Thoracic aorta (tissue), 2 donors: ENCODE data around the gene PRKCSH. TPM values are rescaled to one million over a fixed set of nuclear protein-coding genes. Genes with fewer than 3 reads are reported as not detected.
"Not testable (repeated sequence)": the region's sequence is repeated elsewhere in the genome, so short reads cannot be mapped to it uniquely, and the experiment has no call there.

Experiments used
- ATAC-seq: fragments of 150-250 bp; one replicate; pipeline ENCODE4 v1.8.0; 2017; ENCODE audit warnings: low read depth; ENCODE audit not compliant: insufficient number of reproducible peaks, low FRiP score
- DNase-seq: peaks from one replicate; pipeline ENCODE4 v3.0.0-alpha.2; 2020; ENCODE audit warnings: low spot score
- H3K27ac ChIP-seq, 2 donors: fragments of 200-600 bp; sonication (generic); 1 replicate in 1 of 2; 2 replicates in 1 of 2; pipeline ENCODE4 v1.5.1; 2016; ENCODE audit warnings: mild to moderate bottlenecking in 2 of 2, moderate library complexity in 2 of 2
- H3K27me3 ChIP-seq: fragments of 200-600 bp; sonication (generic); replicated peaks from 2 replicates; pipeline ENCODE4 v1.6.0; 2016; ENCODE audit warnings: mild to moderate bottlenecking; ENCODE audit not compliant: insufficient read depth
- H3K36me3 ChIP-seq: fragments of 200-600 bp; sonication (generic); one replicate; pipeline ENCODE4 v1.5.1; 2016
- H3K4me1 ChIP-seq, 2 donors: fragments of 200-600 bp; sonication (generic); 1 replicate in 1 of 2; 2 replicates in 1 of 2; pipeline versions ENCODE4 v1.5.1 to v1.6.0; 2016; ENCODE audit warnings: low read depth in 2 of 2, mild to moderate bottlenecking in 1 of 2; ENCODE audit not compliant: control insufficient read depth in 1 of 2
- H3K4me3 ChIP-seq: fragments of 200-600 bp; sonication (generic); 2 replicates; pipeline ENCODE4 v1.5.1; 2016; ENCODE audit warnings: mild to moderate bottlenecking
- H3K9me3 ChIP-seq: fragments of 200-600 bp; sonication (generic); 2 replicates; pipeline ENCODE4 v1.5.1; 2016
- total RNA-seq, 2 donors: library from RNA; depleted of rRNA; stranded (reverse); fragments of >200 nt; gene quantifications; one replicate each; pipeline versions ENCODE4 v1.1.0 to v1.2.3, GENCODE V29; 2016
- TF ChIP-seq, protein P1 (sequence below): fragments of 200-600 bp; sonication (generic); IDR thresholded peaks from one replicate; pipeline ENCODE4 v1.5.1; 2019; ENCODE audit warnings: antibody characterized with exemption

PRKCSH gene
- total RNA-seq, 2 donors from 2014 or later = 121 to 123 TPM

DNA sequence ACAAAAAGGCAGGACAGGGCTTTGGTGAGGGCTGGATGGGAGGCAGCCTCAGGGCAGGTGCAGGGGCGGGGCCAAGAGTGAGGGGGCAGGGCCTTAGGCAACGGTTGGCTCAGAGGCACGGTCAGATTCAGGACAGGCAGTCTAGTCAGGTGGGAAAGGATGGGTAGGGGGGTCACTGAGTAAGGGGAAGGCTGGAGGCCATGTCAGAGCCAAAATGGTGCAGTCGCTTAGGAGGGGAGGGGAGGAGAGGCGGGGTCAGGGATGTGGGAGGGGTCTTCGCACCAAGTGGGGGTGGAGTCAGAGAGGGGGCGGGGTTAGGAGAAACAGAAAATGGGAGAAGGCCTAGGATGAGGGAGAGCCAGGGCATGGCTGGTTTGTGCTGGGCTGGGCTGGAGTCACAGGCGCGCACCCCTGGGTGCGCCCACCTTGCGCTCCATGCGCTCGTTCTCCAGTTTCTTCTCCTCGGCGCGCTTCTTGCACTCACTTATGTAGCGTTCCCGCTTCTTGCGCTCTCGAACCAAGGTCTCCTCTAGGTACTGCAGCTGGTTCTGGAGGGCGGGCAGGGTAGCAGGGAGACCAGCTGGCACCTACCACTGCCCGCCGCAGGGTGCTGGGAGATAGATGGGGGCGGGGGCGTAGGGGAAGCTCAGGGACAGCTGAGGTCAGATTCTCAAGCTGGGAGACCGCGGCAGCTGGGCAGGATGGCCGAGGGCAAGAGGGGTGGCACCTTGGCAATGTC is 9.5 kb upstream of the PRKCSH start:
- Histone ChIP-seq H3K4me1 (peaks cover 16 to 25% of the 10 kb centered on the region in 2 donors), H3K36me3 (no peaks in the 10 kb centered on the region), H3K9me3 (no peaks in the 10 kb centered on the region), H3K27me3 (peaks cover 11% of the 10 kb centered on the region), H3K4me3 (no peak overlapping the region), H3K27ac (no peak overlapping the region)
- DNase-seq (no peak), ATAC-seq (no peak)
- TF ChIP-seq, protein P1, sequence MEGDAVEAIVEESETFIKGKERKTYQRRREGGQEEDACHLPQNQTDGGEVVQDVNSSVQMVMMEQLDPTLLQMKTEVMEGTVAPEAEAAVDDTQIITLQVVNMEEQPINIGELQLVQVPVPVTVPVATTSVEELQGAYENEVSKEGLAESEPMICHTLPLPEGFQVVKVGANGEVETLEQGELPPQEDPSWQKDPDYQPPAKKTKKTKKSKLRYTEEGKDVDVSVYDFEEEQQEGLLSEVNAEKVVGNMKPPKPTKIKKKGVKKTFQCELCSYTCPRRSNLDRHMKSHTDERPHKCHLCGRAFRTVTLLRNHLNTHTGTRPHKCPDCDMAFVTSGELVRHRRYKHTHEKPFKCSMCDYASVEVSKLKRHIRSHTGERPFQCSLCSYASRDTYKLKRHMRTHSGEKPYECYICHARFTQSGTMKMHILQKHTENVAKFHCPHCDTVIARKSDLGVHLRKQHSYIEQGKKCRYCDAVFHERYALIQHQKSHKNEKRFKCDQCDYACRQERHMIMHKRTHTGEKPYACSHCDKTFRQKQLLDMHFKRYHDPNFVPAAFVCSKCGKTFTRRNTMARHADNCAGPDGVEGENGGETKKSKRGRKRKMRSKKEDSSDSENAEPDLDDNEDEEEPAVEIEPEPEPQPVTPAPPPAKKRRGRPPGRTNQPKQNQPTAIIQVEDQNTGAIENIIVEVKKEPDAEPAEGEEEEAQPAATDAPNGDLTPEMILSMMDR = no peak

DNA sequence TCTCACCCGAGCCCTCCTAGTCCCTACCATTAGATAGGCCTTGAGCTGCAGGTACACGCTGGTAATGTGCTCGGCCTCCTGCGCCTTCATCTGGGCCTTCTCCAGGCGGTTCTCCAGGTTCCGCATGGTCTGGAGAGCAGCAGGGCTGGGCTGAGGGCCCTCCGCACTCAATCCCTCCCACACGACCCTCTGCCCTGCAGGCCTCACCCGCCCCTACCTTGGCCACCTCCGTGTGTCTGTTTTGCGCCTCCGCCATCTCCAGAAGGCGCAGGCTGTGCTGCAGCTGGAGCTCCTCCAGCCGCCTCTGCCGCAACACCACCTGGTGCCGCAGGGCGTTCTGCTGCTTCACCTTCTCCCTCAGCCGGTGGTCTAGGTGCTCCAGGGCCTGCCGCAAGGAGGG is 8.8 kb upstream of the PRKCSH start:
- TF ChIP-seq, protein P1 = no peak
- ATAC-seq = no peak
- peaks cover 9 to 17% of the 10 kb centered on the region in 2 donors for H3K4me1 ChIP-seq
- H3K4me3 ChIP-seq = no peak overlapping the region
- DNase-seq = no peak
- H3K27ac ChIP-seq = no peak overlapping the region
- H3K27me3 ChIP-seq = peaks cover 4% of the 10 kb centered on the region
- H3K9me3 ChIP-seq = no peaks in the 10 kb centered on the region
- H3K36me3 ChIP-seq = no peaks in the 10 kb centered on the region

DNA sequence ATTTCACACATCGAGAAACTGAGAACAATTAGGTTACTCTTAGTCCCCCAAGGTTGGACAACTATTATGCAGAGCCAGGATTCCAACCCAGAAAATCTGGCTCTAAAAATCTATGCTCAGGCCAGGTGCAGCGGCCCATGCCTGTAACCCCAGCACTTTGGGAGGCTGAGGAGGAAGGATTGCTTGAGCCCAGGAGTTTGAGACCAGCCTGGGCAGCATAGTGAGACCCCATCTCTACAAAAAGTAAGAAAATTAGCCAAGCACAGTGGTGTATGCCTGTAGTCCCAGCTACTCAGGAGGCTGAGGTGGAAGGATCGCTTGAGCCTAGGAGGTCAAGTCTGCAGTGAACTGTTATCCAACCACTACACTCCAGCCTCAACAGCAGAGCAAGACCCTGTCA is 1.9 kb upstream of the PRKCSH start:
- H3K27me3 ChIP-seq, H3K4me3 ChIP-seq, ATAC-seq, H3K36me3 ChIP-seq, H3K27ac ChIP-seq, H3K9me3 ChIP-seq, DNase-seq: not testable (repeated sequence)
- peaks cover 7 to 21% of the 10 kb centered on the region in 2 donors for H3K4me1 ChIP-seq

DNA sequence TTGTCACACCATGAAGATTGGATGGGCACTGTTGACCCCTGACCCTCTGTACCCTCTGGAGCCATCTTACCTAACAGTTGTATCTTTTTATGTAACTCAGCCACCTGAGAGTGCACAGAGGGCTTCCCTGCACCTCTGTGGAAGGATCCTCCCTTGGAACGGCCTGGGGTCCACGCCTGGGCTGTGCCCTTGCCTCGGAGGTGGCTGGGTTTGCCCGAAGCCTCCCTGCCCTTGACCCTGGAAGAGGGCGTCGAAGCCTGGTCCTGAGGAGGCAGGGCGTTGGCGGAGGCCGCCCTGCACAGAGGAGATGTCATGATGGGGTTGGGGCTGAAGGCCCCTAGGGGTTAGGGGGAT is 755 bp upstream of the PRKCSH start:
- Histone ChIP-seq H3K27me3 (no peaks in the 10 kb centered on the region), H3K4me3 (peak overlapping the region; percentile 77), H3K36me3 (peaks cover 9% of the 10 kb centered on the region), H3K27ac (peak overlapping the region; percentile 51 to 84), H3K9me3 (no peaks in the 10 kb centered on the region), H3K4me1 (peaks cover 7 to 21% of the 10 kb centered on the region in 2 donors)
- DNase-seq = no peak
- TF ChIP-seq, protein P1 = no peak
- ATAC-seq = peak; percentile 2

DNA sequence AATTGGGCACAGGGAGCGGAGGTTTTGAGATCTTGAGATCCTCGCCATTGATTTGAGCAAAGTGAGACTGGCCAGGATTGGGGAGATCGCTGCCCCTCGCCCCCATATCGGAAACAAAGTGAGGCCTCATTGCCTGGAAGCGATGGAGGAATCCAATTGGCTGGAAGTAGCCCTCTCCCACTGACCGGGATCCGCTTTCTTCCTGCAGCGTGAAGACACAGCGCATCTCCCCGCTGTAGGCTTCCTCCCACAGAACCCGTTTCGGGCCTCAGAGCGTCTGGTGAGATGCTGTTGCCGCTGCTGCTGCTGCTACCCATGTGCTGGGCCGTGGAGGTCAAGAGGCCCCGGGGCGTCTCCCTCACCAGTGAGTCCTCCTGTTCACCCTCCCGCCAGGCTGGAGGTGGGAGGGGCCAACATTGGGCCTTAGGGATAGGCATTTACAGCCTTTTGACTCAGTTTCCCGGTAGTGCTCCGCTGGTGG is 438 bp downstream of the PRKCSH start:
- TF ChIP-seq, protein P1 = no peak
- ATAC-seq = no peak
- Histone ChIP-seq H3K36me3 (peaks cover 11% of the 10 kb centered on the region), H3K27me3 (no peaks in the 10 kb centered on the region), H3K9me3 (no peaks in the 10 kb centered on the region), H3K4me3 (peak overlapping the region; percentile 77), H3K27ac (peak overlapping the region; percentile 26 to 39), H3K4me1 (peaks cover 7 to 21% of the 10 kb centered on the region in 2 donors)
- no peak for DNase-seq
